Inflammatory macrophage treated with lipopolysaccharide for 1 hour (primary cell): ENCODE data around the gene CYBC1.

Experiments
- DNase-seq, 2 donors: peaks; one replicate each; pipeline ENCODE4 v3.0.0-alpha.2; 2020 to 2022

Gene CYBC1

DNA sequence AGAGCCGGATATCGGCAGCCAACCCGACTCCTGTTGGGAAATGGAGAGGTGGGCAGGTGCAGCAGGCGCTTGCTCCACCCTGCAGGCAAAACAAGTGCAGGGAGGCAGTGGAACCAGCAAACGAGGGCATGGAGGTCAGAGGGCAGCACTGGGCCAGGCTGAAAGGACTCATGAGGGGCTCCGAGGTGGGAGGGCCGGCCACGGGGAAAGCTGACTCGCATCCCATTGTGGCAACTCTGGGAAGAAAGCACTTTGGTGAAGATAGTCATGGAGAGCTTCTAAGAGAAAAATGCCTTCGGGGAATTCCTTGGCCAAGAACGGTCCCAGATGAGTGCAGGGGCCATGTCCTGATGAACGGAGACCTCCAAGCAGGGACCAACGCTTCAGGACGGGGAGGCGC, 4.4 kb downstream of the CYBC1 start:
- no peak for DNase-seq

DNA sequence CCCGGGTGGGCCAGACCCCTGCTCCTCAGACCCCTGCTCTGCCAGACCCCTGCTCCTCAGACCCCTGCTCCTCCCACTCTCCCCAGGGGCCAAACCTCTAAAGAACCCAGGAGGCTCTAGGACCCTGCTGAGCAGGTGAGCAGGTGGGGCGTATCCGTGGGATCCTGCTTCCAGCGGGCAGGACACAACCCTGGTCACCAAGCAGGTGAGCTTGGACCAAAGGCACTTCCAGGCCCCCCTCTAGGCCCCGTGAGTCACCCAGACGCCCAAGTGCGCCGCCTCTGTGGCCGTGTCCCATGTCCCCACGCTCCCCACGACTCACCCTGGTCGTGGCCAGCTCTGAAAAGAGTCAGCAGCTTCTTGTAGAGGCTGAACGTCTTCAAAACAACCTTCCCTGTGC, 5.0 kb downstream of the CYBC1 start:
- DNase-seq = no peak

DNA sequence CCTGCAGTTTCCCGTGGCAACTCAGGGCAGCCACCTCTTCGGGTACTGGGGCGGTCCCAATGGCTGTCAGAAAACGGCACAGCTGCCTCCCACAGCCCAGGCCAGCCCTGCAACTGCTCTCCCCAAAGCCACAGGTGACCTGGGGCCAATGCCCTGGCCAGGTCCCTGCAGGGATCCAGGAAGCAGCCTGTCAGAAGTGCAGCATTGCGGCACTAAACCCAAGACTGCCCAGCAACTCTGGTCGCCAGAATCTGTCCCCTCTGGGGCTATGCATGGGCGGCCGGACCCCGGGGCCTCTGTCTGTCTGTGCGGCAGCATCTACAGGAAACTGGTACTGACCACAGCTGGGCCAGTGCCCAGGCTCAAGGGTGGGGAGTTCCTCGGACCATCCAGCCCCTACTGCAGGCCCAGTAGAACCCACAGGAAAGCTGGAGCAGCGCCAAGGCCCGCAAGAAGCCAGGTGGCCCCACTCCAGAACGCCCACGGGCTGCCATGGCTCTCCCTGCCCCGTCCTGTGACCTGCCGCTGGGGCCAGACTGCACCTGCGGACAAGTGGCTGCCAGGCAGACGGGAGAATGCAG, 5.5 kb downstream of the CYBC1 start:
- DNase-seq = no peak

DNA sequence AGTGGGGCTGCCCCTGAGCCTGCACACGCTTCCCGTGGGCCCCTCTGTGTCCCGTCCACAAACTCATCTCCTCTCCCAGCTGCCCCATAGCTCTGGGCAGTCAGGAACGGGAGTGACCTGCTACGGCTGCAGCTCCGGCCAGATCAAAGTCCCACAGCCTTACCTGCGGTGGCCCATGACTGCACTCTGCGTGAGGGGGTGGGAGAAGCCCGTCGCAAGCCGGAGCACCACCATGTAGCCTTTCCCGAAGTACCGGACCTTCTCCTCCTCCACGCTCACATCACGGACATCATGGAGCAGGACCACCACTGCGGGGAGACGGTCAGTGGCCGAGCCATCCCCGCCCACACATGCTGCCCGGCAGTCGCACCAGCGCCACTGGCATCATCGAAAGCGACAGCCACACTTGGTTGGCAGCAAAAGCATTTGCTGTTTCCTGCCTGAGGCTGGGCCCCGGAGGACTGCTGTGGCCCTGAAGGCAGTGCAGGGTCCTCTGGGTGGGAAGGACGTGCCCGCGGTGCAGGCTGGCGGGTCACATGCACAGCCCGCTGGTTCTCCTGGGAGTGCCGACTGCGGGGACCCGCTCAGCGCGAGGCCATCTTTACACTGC, 6.2 kb downstream of the CYBC1 start:
- no peak for DNase-seq

DNA sequence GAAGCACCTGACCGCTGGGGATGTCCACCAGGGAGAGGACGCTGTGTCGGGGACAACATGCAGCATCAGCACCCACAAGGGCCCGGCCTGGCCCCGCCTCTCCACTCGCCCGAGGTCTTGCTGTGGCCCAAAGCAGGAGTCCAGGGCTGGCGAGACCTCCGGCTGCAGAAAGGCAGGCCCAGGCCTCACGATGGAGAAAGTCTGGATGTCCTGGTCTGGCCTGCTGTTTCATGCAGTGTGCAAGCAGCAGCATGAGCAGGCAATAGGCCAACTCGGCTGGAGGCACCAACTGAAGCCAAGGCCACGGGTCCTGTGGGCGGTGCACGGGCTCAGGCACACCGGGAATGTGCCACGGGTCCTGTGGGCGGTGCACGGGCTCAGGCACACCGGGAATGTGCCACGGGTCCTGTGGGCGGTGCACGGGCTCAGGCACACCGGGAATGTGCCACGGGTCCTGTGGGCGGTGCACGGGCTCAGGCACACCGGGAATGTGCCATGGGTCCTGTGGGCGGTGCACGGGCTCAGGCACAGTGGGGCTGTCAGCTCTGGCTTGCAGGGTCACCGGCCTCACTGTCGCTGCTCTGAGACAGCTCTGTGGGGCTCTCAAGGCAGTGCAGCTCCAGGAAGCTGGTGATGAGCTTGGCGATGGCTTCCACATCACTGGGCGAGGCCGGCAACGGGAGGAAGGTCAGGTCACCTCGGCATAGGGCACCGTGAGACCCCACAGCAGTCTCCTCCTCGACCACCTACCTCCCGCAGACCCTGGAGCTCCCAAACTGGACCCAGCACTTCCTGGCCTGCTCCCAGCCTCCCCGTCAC, 6.9 kb downstream of the CYBC1 start:
- no peak for DNase-seq

DNA sequence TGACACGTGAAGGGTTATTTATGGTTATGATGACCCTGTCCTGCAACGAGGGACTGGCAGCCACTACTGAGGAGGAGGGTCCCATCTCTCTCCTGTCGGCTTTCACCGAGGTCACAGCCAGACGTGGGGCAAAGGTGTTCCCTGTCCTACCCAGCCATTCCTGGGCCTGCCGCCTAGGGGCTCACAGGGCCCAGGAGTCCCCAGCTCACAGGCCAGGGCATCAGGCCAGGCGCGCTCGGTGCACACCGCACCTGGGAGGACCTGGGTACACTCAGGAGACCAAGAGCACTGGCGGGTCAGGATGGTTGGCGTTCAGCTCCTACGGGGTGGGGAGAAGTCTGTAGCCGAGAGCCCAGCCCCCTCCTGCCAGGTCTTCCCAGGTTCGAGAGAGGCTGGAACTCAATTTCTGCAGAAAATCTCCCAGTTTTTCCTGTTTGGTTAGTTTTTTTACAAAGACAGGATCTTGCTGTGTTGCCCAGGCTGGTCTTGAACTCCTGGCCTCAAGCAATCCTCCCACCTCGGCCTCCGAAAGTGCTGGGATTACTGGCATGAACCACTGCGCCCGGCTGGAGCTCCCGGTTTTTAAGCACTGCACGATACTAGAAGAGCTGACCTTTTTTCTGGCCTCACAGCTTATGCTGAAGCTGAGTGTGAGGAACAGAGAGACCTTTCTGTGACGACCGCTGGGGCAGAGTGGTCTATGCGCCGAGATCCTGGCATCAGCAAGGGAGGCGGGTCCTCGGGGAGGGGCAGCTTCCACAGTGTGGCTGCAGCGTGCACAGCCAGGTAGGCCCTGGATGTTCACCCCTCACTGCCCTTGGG, 7.7 kb downstream of the CYBC1 start:
- DNase-seq = no peak

DNA sequence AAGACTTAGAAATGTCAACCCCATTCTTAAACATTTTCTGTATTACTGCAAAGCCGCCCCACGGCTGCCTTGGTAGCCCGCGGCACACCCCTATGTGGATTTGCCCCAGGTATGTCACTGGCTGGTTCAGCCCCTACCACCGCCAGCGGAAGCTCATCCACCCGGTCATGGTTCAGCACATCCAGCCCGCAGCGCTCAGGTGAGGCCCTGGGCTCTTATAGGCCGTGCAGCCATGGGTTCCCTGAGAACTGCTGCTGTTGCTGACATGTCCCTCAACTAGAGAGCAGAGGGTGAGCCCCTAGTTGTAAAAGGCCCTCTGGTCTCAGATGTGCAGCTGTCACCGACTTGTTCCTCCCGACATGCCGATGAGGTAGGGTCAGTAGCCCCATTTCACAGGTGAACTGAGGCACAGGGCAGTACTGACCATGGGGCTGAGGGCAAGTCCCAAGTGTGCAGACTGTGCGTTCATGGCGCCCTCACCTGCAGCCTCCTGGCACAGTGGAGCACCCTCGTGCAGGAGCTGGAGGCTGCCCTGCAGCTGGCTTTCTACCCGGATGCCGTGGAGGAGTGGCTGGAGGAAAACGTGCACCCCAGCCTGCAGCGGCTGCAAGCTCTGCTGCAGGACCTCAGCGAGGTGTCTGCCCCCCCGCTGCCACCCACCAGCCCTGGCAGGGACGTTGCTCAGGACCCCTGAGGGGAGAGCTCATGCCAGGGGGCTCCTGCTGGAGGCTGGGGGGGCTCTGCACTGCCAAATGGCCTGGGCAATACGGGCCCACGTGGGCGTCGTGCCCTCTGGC, 8.7 kb downstream of the CYBC1 start:
- no peak for DNase-seq

DNA sequence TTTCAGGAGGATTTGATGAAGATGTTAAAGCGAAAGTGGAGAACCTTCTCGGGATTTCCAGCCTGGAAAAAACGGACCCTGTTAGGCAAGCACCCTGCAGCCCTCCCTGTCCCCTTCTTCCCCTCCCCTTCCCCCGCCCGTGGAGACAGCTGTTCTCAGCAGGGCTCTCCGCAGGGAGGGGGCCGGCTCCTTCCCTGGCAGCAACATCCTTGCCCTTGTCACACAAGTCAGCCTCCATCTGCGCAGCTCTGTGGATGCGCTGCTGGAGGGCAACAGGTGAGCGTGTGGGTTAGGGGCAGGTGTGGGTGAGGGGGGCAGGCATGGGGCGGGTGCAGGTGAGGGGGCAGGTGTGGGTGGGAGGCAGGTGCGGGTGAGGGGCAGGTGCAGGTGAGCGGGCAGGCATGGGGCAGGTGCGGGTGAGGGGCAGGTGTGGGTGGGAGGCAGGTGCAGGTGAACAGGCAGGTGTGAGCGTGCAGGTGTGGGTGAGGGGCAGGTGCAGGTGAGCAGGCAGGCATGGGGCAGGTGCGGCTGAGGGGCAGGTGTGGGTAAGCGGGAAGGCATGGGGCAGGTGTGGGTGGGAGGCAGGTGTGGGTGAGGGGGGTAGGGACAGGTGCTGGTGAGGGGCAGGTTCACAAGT, 9.4 kb downstream of the CYBC1 start:
- peak; percentile 44 to 56 for DNase-seq

DNA sequence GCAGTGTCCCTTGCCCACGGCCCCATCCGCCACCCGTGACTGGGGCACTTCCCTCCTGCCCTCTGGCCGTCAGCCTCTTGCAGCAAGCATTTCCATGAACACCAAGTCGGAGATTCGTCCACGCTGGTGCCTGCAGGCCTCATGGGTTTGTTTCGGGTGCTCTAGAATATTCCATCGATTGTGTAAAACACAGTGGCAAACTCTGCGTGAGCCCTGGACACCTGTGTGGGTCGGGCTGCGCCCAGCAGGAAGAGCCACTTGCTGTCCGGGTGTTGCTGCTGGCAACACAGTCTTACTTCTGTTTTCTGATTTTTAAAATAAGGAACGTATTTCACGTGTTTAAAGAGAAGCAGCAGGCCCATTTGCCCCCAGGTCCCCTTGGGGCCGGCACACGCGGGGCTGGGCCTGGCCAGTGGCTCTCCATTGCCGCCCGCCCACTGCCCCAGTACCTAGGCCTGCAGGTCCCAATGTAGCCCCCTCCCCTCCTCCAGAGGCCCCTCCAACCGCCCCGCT, 10.0 kb downstream of the CYBC1 start:
- peak; percentile 62 to 71 for DNase-seq

DNA sequence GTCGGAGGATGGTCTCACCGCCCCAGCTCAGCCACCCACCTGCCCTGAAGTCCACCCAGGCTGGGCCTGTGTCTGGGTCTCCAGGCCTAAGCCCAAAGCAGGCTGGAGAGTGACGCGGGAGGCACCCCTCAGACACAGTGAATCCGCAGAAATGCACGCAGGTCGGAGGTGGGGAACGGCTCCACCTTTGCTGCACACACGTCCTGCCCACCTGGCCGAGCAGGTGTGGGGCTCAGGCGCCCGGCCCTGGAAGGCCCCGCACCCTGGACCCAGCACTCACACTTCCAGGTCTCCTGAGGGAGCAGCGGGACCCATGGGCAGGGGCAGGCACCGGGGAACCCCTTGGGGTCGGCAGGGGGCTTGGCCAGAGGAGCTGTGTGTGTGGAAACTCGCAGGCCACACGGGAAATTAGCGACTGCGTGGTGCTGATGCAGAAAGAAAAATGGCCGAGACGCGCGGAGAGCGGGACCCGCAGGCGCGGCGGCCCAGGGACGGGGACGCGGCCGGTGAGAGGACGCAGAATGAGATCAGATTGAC, 10.7 kb downstream of the CYBC1 start:
- no peak for DNase-seq

DNA sequence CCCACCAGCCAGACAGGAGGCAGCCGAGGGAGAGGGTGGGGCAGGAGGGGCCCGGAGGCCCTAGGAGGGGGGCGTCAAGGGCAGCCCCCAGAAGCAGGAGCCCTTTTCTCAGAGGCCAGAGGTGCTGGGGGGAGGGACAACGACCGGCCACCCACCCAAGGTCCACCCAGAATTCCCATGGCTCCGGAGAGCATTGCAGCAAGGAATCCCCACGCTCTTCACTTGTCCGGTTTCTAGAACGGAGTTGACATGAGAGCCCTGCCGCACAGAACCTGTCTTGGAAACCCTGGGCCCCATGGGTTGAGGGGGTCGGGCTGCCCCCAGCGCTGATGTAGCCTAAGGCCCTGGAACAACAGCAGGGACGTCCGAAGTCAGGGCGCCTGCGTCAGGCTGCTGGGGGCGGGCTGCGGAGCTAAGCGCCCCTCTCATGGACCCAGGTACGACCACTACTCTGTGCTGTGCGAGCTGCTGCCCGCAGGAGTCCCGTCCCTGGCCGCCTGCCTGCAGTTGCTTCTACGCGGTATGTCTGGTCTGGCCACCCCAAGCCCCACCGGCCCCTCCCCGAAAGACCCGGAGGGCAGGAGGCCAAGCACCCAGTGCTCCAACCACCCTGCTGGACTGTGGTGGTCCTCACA, 11.2 kb downstream of the CYBC1 start:
- no peak for DNase-seq

DNA sequence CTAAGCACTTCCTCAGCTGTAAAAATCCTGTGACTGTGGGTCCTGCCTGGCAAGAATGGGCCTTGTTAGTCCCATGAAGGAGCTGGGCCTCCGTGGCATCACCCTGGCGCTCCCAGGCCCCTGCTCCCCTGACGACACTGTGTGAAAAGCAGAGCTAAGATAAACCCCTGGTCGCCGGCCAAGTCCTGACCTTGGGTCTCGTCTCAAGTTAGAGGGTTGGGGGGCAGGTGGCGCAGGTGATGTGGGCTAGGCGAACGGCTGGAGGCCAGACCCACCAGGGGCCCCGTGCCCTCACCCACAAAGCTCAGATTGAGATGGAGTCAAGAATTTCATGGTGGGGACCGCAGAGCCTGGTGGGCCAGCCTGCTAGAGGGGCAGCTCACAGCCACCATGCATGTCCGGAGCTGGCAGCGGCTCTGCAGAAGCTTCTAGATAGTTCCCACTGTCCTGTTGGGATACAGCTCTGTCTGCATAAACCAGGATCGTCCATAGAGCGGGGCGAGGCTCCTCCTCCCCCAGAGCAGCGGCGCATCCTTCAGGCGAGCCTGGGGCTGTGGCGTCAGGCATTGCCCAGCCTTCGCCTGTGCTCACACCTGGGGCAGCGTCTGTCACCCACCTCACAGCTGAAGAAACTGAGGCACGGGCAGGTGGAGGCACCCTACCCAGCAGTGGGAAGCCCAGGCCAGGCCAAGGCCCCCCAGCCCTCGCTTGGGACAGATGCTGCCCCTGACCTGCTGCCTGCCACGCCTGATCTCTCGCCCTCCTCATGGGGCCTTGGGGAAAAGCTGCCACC, 12.0 kb downstream of the CYBC1 start:
- no peak for DNase-seq

DNA sequence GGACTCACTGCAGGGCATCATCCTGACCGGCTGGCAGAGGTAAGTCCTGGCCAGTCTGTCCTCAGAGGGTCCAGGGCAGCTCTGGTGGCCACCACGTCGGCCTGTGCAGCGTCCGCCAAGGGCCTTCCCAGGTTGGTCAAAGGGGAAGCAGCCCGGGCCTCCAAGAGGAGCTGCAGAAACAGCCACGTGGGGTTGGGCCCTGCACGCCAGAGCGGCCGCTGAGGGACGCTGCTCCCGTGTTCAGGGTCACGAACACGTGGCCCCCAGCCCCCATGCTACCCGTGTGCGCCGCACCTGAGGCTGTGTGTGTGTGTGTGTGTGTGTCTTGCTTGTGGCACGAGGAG, 13.3 kb downstream of the CYBC1 start:
- DNase-seq = no peak

DNA sequence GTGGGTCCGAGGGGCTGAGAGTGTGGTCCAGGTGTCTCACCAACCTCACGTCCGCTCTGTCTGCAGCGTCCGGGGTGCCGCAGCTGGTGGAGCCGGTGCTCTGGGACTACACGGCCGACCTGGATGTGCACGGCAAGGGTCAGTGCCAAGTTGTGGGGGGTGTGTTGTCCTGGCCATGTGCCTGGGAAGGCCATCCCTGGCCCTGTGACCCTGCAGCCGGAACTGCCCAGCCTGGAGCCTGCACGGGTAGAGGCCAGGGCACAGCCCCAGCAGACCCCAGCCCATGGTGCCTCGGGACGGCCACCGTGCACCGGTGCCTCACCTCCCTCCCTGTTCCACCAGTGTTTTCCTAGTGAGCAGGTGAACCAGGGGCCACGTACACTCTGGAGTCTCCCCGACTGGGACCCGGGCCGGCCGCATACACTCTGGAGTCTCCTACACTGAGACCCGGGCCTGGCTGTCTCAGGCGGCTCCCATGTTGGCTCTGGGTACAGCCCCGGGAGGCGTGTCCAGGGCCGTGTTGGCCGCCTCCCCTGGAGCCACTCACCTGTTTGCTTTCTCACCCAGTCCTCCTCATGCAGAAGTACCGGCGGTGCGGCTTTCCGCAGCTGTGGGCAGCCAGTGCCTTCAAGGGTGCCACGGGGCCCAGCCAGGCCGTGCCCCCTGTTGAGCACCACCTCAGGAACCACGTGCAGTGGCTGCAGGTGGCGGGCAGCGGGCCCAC, 13.8 kb downstream of the CYBC1 start:
- no peak for DNase-seq

DNA sequence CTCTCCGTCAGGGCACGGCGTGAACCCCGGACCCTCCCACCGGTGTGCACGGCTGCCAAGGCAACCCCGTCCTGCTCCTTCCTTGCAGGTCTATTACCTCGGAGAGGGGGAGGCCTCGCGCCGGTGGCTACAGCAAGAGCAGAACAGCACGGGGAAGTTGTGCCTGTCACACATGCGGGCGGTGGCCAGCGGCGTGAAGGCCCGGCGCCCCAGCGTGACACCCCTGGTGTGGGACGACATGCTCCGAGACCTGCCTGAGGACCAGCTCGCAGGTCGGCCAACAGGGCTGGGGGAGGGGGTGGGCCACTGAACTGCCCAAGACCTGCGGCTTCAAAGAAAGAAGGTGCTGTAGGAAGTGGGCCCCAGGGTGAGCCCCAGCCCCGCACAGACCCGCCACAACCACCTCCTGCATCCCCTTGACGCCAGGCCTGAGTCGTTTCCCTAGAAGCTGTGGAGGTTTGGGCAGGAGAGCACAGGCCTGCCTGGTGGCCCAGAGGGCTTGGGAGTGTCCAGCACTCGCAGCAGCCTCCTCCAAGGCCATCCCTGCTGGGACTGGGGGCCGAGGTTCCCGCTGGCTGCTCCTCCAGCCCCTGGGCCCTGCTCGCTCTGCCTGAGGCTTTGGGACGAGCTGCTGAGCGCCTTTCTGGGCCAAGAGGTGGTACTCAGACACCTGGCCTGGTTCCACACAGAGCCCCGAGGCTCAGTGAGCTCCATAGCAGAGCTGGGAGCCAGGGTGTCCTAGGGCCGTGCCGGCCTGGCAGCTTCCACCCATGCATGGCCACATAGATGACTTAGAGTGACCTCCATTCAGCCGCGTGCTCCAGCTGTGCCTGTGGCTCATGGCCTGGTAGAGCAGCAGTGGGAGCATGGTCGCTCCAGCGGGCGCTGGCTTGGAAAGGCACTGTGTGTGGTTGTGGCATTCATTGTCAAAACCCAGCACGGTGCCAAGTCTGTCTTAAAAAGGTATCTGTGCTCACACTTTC, 14.7 kb downstream of the CYBC1 start:
- no peak for DNase-seq

DNA sequence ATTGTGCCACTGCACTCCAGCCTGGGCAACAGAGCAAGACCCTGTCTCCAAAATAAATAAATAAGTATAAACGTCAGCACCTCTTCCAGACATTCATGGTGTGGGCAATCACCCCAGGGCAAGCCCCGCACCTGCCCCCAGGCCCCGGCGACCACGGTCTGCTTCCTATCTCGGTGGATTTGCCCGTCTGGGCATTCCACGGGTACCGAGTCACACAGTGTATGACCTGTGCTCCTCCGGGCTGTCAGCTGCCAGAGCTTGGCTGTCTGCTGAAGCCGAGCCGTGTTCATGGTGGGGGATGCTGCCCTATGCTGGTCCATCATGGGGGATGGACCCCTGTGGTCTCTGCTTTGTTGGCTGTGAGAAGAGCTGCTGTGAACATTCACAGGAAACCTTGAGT, 15.4 kb downstream of the CYBC1 start:
- DNase-seq = no peak

DNA sequence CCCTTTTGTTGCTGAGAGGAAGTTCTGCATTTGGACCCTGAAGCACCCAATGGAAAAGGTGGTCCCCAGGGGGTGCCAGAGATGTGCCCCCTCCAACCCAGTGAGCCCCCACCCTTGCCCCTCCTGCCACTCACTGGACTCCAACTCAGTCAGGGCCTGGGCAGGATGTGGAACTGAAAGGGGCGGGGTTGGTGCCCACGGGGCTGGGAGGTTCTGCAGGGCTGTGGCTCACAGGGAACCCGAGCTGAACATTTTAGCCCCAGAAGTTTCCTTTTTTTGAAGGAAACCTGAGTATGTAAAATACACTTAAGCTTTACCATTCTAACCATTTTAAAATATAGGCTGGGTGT, 16.4 kb downstream of the CYBC1 start:
- DNase-seq = peak in 1 of 2 donors; percentile 19

DNA sequence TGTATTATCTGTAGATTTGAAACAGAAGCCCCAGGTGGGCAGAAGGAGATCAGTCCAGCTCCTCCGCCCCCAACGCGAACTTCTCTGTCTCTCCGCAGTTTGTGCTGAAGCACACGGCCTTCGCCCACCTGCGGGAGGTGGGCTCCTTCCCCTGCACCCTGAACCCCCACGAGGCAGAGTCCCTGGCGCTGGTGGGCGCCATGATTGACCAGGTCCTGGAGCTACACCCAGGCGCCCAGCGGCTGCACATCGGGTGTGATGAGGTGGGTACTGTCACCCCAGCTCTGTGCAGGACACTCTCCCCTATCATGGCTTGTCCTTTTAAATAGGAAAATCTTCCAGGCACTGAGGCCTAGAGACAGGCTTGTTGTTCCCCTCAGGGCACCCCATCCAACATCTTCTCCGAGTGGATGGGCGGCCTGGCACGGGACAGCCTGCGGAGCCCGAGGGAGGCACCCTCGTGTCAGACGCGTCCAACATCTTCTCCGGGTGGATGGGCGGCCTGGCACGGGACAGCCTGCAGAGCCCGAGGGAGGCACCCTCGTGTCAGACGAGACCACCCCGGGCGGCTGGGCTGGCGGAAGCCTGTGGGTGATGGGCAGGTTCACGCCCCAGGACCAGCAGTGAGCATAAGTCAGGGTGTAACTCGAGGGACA, 16.9 kb downstream of the CYBC1 start:
- no peak for DNase-seq
